PC-9 (cell line): ENCODE measurements around the gene XAB2. TPM values are rescaled to one million over a fixed set of nuclear protein-coding genes. Genes with fewer than 3 reads are reported as not detected.

Experiments used
- BruUV-seq: library from RNA; stranded (reverse); fragments of 400-500 nt; replicated peaks from 2 replicates; lab custom pipeline; 2021; lab: Mats Ljungman, UMichigan
- CTCF ChIA-PET: fragments of 300-600 bp; sonication (Branson Sonifier 250); formaldehyde crosslinking; loops from one replicate; lab custom pipeline; 2022; ENCODE audit warnings: antibody characterized with exemption; lab: Charles Lee
- POLR2A ChIA-PET: fragments of 300-600 bp; sonication (Branson Sonifier 250); formaldehyde crosslinking; loops from one replicate; lab custom pipeline; 2022; ENCODE audit warnings: antibody characterized with exemption; ENCODE audit not compliant: unreplicated experiment; lab: Charles Lee
- DNase-seq, 2 experiments: peaks; one replicate each; pipeline versions ENCODE4 v3.0.0 to v3.0.0-alpha.2; 2015 to 2022; ENCODE audit warnings: mixed read lengths in 1 of 2
- H2AFZ ChIP-seq: fragments of 200-600 bp; sonication (generic); 2 replicates; pipeline ENCODE4 v1.8.1; 2017; ENCODE audit warnings: antibody characterized with exemption
- H3F3A ChIP-seq: fragments of 200-600 bp; sonication (generic); 2 replicates; pipeline ENCODE4 v1.8.1; 2017; ENCODE audit warnings: antibody characterized with exemption, mild to moderate bottlenecking, low read depth; ENCODE audit not compliant: insufficient read depth
- H3K27ac ChIP-seq: fragments of 200-600 bp; sonication (generic); 2 replicates; pipeline ENCODE4 v1.6.1; 2016; ENCODE audit warnings: mixed run types
- H3K27me3 ChIP-seq: fragments of 200-600 bp; sonication (generic); 2 replicates; pipeline ENCODE4 v1.6.1; 2016; ENCODE audit warnings: low read depth, mixed run types; ENCODE audit not compliant: insufficient read depth
- H3K36me3 ChIP-seq: fragments of 200-600 bp; sonication (generic); 2 replicates; pipeline ENCODE4 v1.6.1; 2016; ENCODE audit warnings: low read depth, mixed run types
- H3K4me1 ChIP-seq: fragments of 200-600 bp; sonication (generic); replicated peaks from 2 replicates; pipeline ENCODE4 v1.6.1; 2016; ENCODE audit warnings: mixed run types; ENCODE audit not compliant: insufficient read depth
- H3K4me2 ChIP-seq: fragments of 200-600 bp; sonication (generic); 2 replicates; pipeline ENCODE4 v1.6.1; 2017; ENCODE audit warnings: mixed run types
- H3K4me3 ChIP-seq: fragments of 200-600 bp; sonication (generic); 2 replicates; pipeline ENCODE4 v1.6.1; 2016; ENCODE audit warnings: mixed run types
- H3K79me2 ChIP-seq: fragments of 200-600 bp; sonication (generic); 2 replicates; pipeline ENCODE4 v1.6.1; 2017; ENCODE audit warnings: low read depth, mixed run types
- H3K9me2 ChIP-seq: fragments of 200-600 bp; sonication (generic); 2 replicates; pipeline ENCODE4 v1.8.1; 2017; ENCODE audit warnings: mild to moderate bottlenecking; ENCODE audit not compliant: insufficient read depth
- H3K9me3 ChIP-seq: fragments of 200-600 bp; sonication (generic); 2 replicates; pipeline ENCODE4 v1.8.1; 2016; ENCODE audit warnings: low read depth; ENCODE audit not compliant: insufficient read depth
- H4K20me1 ChIP-seq: fragments of 200-600 bp; sonication (generic); 2 replicates; pipeline ENCODE4 v1.8.1; 2017; ENCODE audit not compliant: insufficient read depth
- EZH2 ChIP-seq: fragments of 200-600 bp; sonication (generic); IDR thresholded peaks from 2 replicates; pipeline ENCODE4 v1.8.0; 2017; ENCODE audit warnings: antibody characterized with exemption, low read depth
- intact Hi-C: fragments of 100-400 bp; cut with micrococcal nuclease; formaldehyde crosslinking; loops from one replicate; pipeline ENCODE4 v1.10.0; 2022; ENCODE audit not compliant: unreplicated experiment
- total RNA-seq: library from RNA; stranded (reverse); gene quantifications from 2 replicates; pipeline ENCODE4 v1.2.3, GENCODE V29; 2021
- TF ChIP-seq, protein P1 (sequence below): fragments of 200-600 bp; sonication (generic); conservative IDR thresholded peaks from 2 replicates; pipeline ENCODE4 v1.6.1; 2017; ENCODE audit warnings: mixed run types, antibody characterized with exemption, mild to moderate bottlenecking, moderate library complexity

The XAB2 gene
- total RNA-seq, 1 experiment from 2014 or later: 44.9 TPM

- no peak overlapping the region for H3K4me3 ChIP-seq
- H3K9me3 ChIP-seq: no peaks in the 10 kb centered on the region
- peaks cover 13% of the 10 kb centered on the region for H3F3A ChIP-seq
- H3K36me3 ChIP-seq: no peaks in the 10 kb centered on the region
- no peaks in the 10 kb centered on the region for H3K79me2 ChIP-seq
- BruUV-seq: no TSS peak
- CTCF ChIA-PET: interaction anchor here (0.6 to 0.7 kb wide), 4 partner anchors 24 to 142 kb away, joined by 3 to 14 read pairs (median 7); partner anchors contain the start of gene TRAPPC5
- POLR2A ChIA-PET: no interaction called here
- no peak overlapping the region for H3K27ac ChIP-seq
- H3K4me2 ChIP-seq: 0 out of 2 replicates have a peak overlapping the region, but pooled peaks have one; percentile 18
- peaks cover 17% of the 10 kb centered on the region for H3K27me3 ChIP-seq
- intact Hi-C loops: no loop called here
- no peak for TF ChIP-seq EZH2
- TF ChIP-seq, protein P1, sequence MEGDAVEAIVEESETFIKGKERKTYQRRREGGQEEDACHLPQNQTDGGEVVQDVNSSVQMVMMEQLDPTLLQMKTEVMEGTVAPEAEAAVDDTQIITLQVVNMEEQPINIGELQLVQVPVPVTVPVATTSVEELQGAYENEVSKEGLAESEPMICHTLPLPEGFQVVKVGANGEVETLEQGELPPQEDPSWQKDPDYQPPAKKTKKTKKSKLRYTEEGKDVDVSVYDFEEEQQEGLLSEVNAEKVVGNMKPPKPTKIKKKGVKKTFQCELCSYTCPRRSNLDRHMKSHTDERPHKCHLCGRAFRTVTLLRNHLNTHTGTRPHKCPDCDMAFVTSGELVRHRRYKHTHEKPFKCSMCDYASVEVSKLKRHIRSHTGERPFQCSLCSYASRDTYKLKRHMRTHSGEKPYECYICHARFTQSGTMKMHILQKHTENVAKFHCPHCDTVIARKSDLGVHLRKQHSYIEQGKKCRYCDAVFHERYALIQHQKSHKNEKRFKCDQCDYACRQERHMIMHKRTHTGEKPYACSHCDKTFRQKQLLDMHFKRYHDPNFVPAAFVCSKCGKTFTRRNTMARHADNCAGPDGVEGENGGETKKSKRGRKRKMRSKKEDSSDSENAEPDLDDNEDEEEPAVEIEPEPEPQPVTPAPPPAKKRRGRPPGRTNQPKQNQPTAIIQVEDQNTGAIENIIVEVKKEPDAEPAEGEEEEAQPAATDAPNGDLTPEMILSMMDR: no peak
- peak in 1 of 2 experiments; percentile 61 for DNase-seq
- H2AFZ ChIP-seq: no peak overlapping the region
- H3K9me2 ChIP-seq: no peaks in the 10 kb centered on the region
- no peaks in the 10 kb centered on the region for H4K20me1 ChIP-seq
- H3K4me1 ChIP-seq: peaks cover 25% of the 10 kb centered on the region
These were observed 27.9 kb upstream of the XAB2 start for GRCh38 chr19:7657131-7657751.

GRCh38 chr19:7655581-7655980 lies 26.2 kb upstream of the XAB2 start:
- Histone ChIP-seq H3K9me3 (no peaks in the 10 kb centered on the region), H3K4me2 (no peak overlapping the region), H3K36me3 (no peaks in the 10 kb centered on the region), H2AFZ (no peak overlapping the region), H3K79me2 (no peaks in the 10 kb centered on the region), H3F3A (peaks cover 13% of the 10 kb centered on the region), H3K4me3 (no peak overlapping the region), H3K27ac (no peak overlapping the region), H3K9me2 (no peaks in the 10 kb centered on the region), H4K20me1 (no peaks in the 10 kb centered on the region), H3K27me3 (0 out of 2 replicates have a peak, but pooled peaks cover under 1% of the 10 kb centered on the region), H3K4me1 (peaks cover 26% of the 10 kb centered on the region)
- intact Hi-C loops: no loop called here
- POLR2A ChIA-PET: interaction anchor here (0.7 kb wide), 1 partner anchor 8 kb away, joined by 5 read pairs; no protein-coding TSS in a partner anchor
- CTCF ChIA-PET: interaction anchor here (0.6 kb wide), 1 partner anchor 88 kb away, joined by 5 read pairs; no protein-coding TSS in a partner anchor
- BruUV-seq: no TSS peak
- DNase-seq: no peak
- TF ChIP-seq EZH2: no peak
- TF ChIP-seq, protein P1: no peak

- ChIA-PET CTCF (no interaction called here), POLR2A (interaction anchor here (0.5 to 0.6 kb wide), 2 partner anchors 35 to 102 kb away, joined by 3 to 6 read pairs; no protein-coding TSS in a partner anchor)
- TF ChIP-seq EZH2: no peak
- TF ChIP-seq, protein P1: no peak
- peak in 1 of 2 experiments; percentile 59 for DNase-seq
- H3K4me1 ChIP-seq: peaks cover 26% of the 10 kb centered on the region
- H3K4me2 ChIP-seq: peak overlapping the region; percentile 35; the same call in 1 of the 2 replicates
- H3K27ac ChIP-seq: peak overlapping the region; percentile 22; the same call in 1 of the 2 replicates
- H2AFZ ChIP-seq: no peak overlapping the region
- no peaks in the 10 kb centered on the region for H3K27me3 ChIP-seq
- no peak overlapping the region for H3K4me3 ChIP-seq
- no peaks in the 10 kb centered on the region for H3K9me2 ChIP-seq
- intact Hi-C loops: no loop called here
- no peaks in the 10 kb centered on the region for H3K79me2 ChIP-seq
- peaks cover 16% of the 10 kb centered on the region for H3F3A ChIP-seq
- H3K9me3 ChIP-seq: no peaks in the 10 kb centered on the region
- no peaks in the 10 kb centered on the region for H3K36me3 ChIP-seq
- H4K20me1 ChIP-seq: no peaks in the 10 kb centered on the region
- no TSS peak for BruUV-seq
These were observed 25.1 kb upstream of the XAB2 start for GRCh38 chr19:7654401-7654800.
